Measurements from ENCODE around the gene CHCHD10.

The CHCHD10 gene

DNA sequence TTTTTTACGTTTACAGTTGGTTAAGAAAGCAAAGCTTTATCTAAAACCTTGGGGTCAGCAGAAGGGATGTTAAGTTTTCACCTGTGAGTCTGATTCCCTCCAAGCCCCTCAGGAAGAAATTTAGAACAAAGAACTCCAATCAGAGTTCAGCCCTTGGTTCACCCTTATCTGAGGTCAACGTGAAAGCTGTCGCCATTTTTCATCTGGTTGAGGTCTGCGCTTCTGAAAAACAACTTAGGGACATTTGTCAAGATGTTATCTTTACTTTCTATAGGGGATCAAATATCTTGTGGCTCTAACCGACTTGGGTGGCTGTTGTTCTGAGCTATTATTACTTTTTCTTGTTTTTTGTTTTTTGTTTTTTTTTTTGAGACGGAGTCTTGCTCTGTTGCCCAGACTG is 46.9 kb downstream of the CHCHD10 start:
- no peak for TF ChIP-seq BACH2 (CRISPR knock-in tag; IDR thresholded peaks at IDR 0.05; ENCODE audit: borderline replicate concordance)
- TF ChIP-seq, protein P1, sequence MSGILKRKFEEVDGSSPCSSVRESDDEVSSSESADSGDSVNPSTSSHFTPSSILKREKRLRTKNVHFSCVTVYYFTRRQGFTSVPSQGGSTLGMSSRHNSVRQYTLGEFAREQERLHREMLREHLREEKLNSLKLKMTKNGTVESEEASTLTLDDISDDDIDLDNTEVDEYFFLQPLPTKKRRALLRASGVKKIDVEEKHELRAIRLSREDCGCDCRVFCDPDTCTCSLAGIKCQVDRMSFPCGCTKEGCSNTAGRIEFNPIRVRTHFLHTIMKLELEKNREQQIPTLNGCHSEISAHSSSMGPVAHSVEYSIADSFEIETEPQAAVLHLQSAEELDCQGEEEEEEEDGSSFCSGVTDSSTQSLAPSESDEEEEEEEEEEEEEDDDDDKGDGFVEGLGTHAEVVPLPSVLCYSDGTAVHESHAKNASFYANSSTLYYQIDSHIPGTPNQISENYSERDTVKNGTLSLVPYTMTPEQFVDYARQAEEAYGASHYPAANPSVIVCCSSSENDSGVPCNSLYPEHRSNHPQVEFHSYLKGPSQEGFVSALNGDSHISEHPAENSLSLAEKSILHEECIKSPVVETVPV (CRISPR knock-in tag; IDR thresholded peaks at IDR 0.05): no peak
- TF ChIP-seq SNAI2 (CRISPR knock-in tag; IDR thresholded peaks at IDR 0.05): no peak
- TF ChIP-seq ZC3H10 (CRISPR knock-in tag; IDR thresholded peaks at IDR 0.05): no peak
- TF ChIP-seq ZFP3 (CRISPR knock-in tag; IDR thresholded peaks at IDR 0.05): no peak
- no peak for TF ChIP-seq ESRRG (CRISPR knock-in tag; IDR thresholded peaks at IDR 0.05)
- no peak for TF ChIP-seq ZNF565 (CRISPR knock-in tag; conservative IDR thresholded peaks at IDR 0.05; ENCODE audit: low read depth)
- no peak for TF ChIP-seq OSR1 (CRISPR knock-in tag; IDR thresholded peaks at IDR 0.05)
- TF ChIP-seq, protein P2, sequence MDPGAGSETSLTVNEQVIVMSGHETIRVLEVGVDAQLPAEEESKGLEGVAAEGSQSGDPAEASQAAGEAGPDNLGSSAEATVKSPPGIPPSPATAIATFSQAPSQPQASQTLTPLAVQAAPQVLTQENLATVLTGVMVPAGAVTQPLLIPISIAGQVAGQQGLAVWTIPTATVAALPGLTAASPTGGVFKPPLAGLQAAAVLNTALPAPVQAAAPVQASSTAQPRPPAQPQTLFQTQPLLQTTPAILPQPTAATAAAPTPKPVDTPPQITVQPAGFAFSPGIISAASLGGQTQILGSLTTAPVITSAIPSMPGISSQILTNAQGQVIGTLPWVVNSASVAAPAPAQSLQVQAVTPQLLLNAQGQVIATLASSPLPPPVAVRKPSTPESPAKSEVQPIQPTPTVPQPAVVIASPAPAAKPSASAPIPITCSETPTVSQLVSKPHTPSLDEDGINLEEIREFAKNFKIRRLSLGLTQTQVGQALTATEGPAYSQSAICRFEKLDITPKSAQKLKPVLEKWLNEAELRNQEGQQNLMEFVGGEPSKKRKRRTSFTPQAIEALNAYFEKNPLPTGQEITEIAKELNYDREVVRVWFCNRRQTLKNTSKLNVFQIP (CRISPR knock-in tag; IDR thresholded peaks at IDR 0.05; ENCODE audit: borderline replicate concordance, low read depth): no peak
- TF ChIP-seq, protein P3, sequence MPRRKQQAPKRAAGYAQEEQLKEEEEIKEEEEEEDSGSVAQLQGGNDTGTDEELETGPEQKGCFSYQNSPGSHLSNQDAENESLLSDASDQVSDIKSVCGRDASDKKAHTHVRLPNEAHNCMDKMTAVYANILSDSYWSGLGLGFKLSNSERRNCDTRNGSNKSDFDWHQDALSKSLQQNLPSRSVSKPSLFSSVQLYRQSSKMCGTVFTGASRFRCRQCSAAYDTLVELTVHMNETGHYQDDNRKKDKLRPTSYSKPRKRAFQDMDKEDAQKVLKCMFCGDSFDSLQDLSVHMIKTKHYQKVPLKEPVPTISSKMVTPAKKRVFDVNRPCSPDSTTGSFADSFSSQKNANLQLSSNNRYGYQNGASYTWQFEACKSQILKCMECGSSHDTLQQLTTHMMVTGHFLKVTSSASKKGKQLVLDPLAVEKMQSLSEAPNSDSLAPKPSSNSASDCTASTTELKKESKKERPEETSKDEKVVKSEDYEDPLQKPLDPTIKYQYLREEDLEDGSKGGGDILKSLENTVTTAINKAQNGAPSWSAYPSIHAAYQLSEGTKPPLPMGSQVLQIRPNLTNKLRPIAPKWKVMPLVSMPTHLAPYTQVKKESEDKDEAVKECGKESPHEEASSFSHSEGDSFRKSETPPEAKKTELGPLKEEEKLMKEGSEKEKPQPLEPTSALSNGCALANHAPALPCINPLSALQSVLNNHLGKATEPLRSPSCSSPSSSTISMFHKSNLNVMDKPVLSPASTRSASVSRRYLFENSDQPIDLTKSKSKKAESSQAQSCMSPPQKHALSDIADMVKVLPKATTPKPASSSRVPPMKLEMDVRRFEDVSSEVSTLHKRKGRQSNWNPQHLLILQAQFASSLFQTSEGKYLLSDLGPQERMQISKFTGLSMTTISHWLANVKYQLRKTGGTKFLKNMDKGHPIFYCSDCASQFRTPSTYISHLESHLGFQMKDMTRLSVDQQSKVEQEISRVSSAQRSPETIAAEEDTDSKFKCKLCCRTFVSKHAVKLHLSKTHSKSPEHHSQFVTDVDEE (CRISPR knock-in tag; IDR thresholded peaks at IDR 0.05): no peak
- TF ChIP-seq ZNF8 (CRISPR knock-in tag; IDR thresholded peaks at IDR 0.05): no peak
- TF ChIP-seq ZNF70 (CRISPR knock-in tag; IDR thresholded peaks at IDR 0.05): no peak
- TF ChIP-seq ZFP30 (CRISPR knock-in tag; IDR thresholded peaks at IDR 0.05): no peak
- no peak for TF ChIP-seq ARNTL (CRISPR knock-in tag; IDR thresholded peaks at IDR 0.05; ENCODE audit: borderline replicate concordance, low read depth)
- no peak for TF ChIP-seq TCF4 (CRISPR knock-in tag; IDR thresholded peaks at IDR 0.05; ENCODE audit: borderline replicate concordance)
- TF ChIP-seq PPARA (CRISPR knock-in tag; IDR thresholded peaks at IDR 0.05; ENCODE audit: borderline replicate concordance): no peak
- ATAC-seq: no peak

DNA sequence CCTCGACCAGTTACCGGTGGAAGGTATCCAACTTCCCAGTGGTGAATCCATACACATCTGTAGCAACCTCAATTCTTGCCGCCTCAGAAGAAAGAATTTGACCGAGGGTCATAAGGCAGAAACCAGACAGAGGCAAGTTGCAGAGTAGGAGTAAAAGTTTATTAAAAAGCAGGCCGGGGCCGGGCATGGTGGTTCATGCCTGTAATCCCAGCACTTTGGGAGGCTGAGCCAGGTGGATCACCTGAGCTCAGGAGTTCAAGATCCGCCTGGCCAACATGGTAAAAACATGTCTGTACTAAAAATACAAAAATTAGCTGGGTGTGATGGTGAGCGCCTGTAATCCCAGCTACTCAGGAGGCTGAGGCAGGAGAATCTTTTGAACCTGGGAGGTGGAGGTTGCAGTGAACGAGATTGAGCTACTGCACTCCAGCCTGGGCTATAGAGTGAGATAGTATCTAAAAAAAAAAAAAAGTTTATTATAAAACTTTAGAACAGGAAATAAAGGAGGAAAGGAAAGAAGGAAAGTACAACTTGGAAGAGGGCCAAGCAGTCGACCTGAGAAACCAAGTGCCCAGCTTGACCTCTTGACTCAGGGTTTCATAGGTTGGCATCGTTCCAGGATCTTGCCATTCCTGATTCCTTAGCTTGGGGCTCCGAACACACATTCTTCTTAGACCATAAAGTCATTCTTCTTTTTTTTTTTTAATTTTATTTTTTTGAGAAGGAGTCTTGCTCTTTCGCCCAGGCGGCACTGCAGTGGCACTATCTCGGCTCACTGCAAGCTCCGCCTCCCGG is 49.2 kb downstream of the CHCHD10 start:
- TF ChIP-seq, protein P4, sequence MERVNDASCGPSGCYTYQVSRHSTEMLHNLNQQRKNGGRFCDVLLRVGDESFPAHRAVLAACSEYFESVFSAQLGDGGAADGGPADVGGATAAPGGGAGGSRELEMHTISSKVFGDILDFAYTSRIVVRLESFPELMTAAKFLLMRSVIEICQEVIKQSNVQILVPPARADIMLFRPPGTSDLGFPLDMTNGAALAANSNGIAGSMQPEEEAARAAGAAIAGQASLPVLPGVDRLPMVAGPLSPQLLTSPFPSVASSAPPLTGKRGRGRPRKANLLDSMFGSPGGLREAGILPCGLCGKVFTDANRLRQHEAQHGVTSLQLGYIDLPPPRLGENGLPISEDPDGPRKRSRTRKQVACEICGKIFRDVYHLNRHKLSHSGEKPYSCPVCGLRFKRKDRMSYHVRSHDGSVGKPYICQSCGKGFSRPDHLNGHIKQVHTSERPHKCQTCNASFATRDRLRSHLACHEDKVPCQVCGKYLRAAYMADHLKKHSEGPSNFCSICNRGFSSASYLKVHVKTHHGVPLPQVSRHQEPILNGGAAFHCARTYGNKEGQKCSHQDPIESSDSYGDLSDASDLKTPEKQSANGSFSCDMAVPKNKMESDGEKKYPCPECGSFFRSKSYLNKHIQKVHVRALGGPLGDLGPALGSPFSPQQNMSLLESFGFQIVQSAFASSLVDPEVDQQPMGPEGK (CRISPR knock-in tag; IDR thresholded peaks at IDR 0.05; ENCODE audit: borderline replicate concordance): no peak
- TF ChIP-seq CSDC2 (CRISPR knock-in tag; IDR thresholded peaks at IDR 0.05) (no peak), ZNF70 (CRISPR knock-in tag; IDR thresholded peaks at IDR 0.05) (no peak), OSR1 (CRISPR knock-in tag; IDR thresholded peaks at IDR 0.05) (no peak), ISL1 (CRISPR knock-in tag; IDR thresholded peaks at IDR 0.05) (no peak), TOX (CRISPR knock-in tag; IDR thresholded peaks at IDR 0.05; ENCODE audit: borderline replicate concordance) (no peak), ZFP30 (CRISPR knock-in tag; IDR thresholded peaks at IDR 0.05) (no peak), ZNF565 (CRISPR knock-in tag; conservative IDR thresholded peaks at IDR 0.05; ENCODE audit: low read depth) (no peak), TCF4 (CRISPR knock-in tag; IDR thresholded peaks at IDR 0.05; ENCODE audit: borderline replicate concordance) (no peak)
- TF ChIP-seq, protein P3 (CRISPR knock-in tag; IDR thresholded peaks at IDR 0.05): no peak
- TF ChIP-seq, protein P5, sequence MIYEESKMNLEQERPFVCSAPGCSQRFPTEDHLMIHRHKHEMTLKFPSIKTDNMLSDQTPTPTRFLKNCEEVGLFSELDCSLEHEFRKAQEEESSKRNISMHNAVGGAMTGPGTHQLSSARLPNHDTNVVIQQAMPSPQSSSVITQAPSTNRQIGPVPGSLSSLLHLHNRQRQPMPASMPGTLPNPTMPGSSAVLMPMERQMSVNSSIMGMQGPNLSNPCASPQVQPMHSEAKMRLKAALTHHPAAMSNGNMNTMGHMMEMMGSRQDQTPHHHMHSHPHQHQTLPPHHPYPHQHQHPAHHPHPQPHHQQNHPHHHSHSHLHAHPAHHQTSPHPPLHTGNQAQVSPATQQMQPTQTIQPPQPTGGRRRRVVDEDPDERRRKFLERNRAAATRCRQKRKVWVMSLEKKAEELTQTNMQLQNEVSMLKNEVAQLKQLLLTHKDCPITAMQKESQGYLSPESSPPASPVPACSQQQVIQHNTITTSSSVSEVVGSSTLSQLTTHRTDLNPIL (CRISPR knock-in tag; IDR thresholded peaks at IDR 0.05; ENCODE audit: low read depth): no peak
- ATAC-seq: no peak

Measured in SK-N-SH treated with all-trans-retinoic acid at 6 μM for 48 hours (cell line).